Activated T-helper 2 cell treated with anti-CD3 and anti-CD28 coated beads, Interferon-gamma antibody, Interleukin-2, Interleukin-4, amounts not matched to agents 10 μg/mL and 5 μg/mL and 100 μg/mL, durations not matched to agents 14 hours and 24 hours and 36 hours (primary cell): Measurements from ENCODE around the gene VGLL4. TPM values are rescaled to one million over a fixed set of nuclear protein-coding genes. Genes with fewer than 3 reads are reported as not detected.
A peak's percentile ranks its signal among the peaks of the same experiment; 100 is the strongest.
"Not testable (repeated sequence)": the region's sequence is repeated elsewhere in the genome, so short reads cannot be mapped to it uniquely, and the experiment has no call there.

Experiments
- DNase-seq: peaks from one replicate; pipeline ENCODE4 v3.0.0; 2021; ENCODE audit warnings: low spot score
- H3K27ac Mint-ChIP-seq: one replicate; pipeline ENCODE4 v1.8.0; 2021; ENCODE audit warnings: mixed read lengths
- H3K27me3 Mint-ChIP-seq: one replicate; pipeline ENCODE4 v1.8.0; 2021; ENCODE audit warnings: low read depth, mixed read lengths
- H3K36me3 Mint-ChIP-seq: one replicate; pipeline ENCODE4 v1.8.0; 2021; ENCODE audit warnings: low read depth, mixed read lengths
- H3K4me1 Mint-ChIP-seq: one replicate; pipeline ENCODE4 v1.8.0; 2021; ENCODE audit warnings: low read depth, mixed read lengths
- H3K4me3 Mint-ChIP-seq: one replicate; pipeline ENCODE4 v1.8.0; 2021; ENCODE audit warnings: low read depth, mild to moderate bottlenecking, moderate library complexity, mixed read lengths
- H3K9me3 Mint-ChIP-seq: one replicate; pipeline ENCODE4 v1.8.0; 2021; ENCODE audit warnings: mixed read lengths
- intact Hi-C: fragments of 100-400 bp; cut with micrococcal nuclease; formaldehyde crosslinking; loops from one replicate; pipeline ENCODE4 v1.15.1; 2023
- total RNA-seq: library from RNA; stranded (reverse); gene quantifications from 2 replicates; pipeline ENCODE4 v1.2.3, GENCODE V29; 2022

The VGLL4 gene
- total RNA-seq, 1 donor from 2014 or later, result 66.6 TPM

- no peak overlapping the region for H3K4me3 Mint-ChIP-seq
- DNase-seq, result no peak
- no peaks in the 10 kb centered on the region for H3K9me3 Mint-ChIP-seq
- intact Hi-C loops, result loop anchor here (2.0 to 5.0 kb wide), 2 partner anchors 20 to 35 kb away; partner anchors contain the start of gene VGLL4
- H3K27me3 Mint-ChIP-seq, result no peaks in the 10 kb centered on the region
- H3K36me3 Mint-ChIP-seq, result peaks cover 47% of the 10 kb centered on the region
- H3K4me1 Mint-ChIP-seq, result peaks cover 53% of the 10 kb centered on the region
- peak overlapping the region; percentile 8 for H3K27ac Mint-ChIP-seq
Observed at GRCh38 chr3:11606865-11607440, 36.8 kb downstream of the VGLL4 start.

GRCh38 chr3:11606090-11606784, 37.5 kb downstream of the VGLL4 start:
- intact Hi-C loops, result loop anchor here (2.0 to 5.0 kb wide), 2 partner anchors 21 to 36 kb away; partner anchors contain the start of gene VGLL4
- Mint-ChIP-seq H3K36me3 (peaks cover 55% of the 10 kb centered on the region), H3K27me3 (no peaks in the 10 kb centered on the region), H3K4me3 (no peak overlapping the region), H3K27ac (no peak overlapping the region), H3K4me1 (peaks cover 58% of the 10 kb centered on the region), H3K9me3 (no peaks in the 10 kb centered on the region)
- no peak for DNase-seq

- intact Hi-C loops, result loop anchor here (5.0 kb wide), 1 partner anchor 37 kb away; the partner anchor contains the start of gene VGLL4
- no peak for DNase-seq
Observed at GRCh38 chr3:11605398-11605797, 38.3 kb downstream of the VGLL4 start.

GRCh38 chr3:11604139-11604892, 39.4 kb downstream of the VGLL4 start:
- Mint-ChIP-seq H3K27ac (peak overlapping the region; percentile 17), H3K27me3 (no peaks in the 10 kb centered on the region)
- intact Hi-C loops, result no loop called here

More at GRCh38 chr3:11605398-11605797, 38.3 kb downstream of the VGLL4 start:
- peaks cover 61% of the 10 kb centered on the region for H3K4me1 Mint-ChIP-seq
- peaks cover 63% of the 10 kb centered on the region for H3K36me3 Mint-ChIP-seq
- no peaks in the 10 kb centered on the region for H3K9me3 Mint-ChIP-seq
- H3K27ac Mint-ChIP-seq, result peak overlapping the region; percentile 74
- H3K27me3 Mint-ChIP-seq, result no peaks in the 10 kb centered on the region
- H3K4me3 Mint-ChIP-seq, result no peak overlapping the region

GRCh38 chr3:11603628-11604027, 40.1 kb downstream of the VGLL4 start:
- intact Hi-C loops, result no loop called here

More at GRCh38 chr3:11604139-11604892, 39.4 kb downstream of the VGLL4 start:
- no peak for DNase-seq
- Mint-ChIP-seq H3K4me1 (peaks cover 56% of the 10 kb centered on the region), H3K36me3 (peaks cover 67% of the 10 kb centered on the region), H3K4me3 (no peak overlapping the region), H3K9me3 (no peaks in the 10 kb centered on the region)

GRCh38 chr3:11602886-11603527, 40.7 kb downstream of the VGLL4 start:
- H3K9me3 Mint-ChIP-seq, result peaks cover 9% of the 10 kb centered on the region
- H3K27ac Mint-ChIP-seq, result no peak overlapping the region
- H3K27me3 Mint-ChIP-seq, result no peaks in the 10 kb centered on the region
- no peak overlapping the region for H3K4me3 Mint-ChIP-seq
- no peak for DNase-seq
- peaks cover 48% of the 10 kb centered on the region for H3K4me1 Mint-ChIP-seq
- intact Hi-C loops, result no loop called here
- peaks cover 72% of the 10 kb centered on the region for H3K36me3 Mint-ChIP-seq

More at GRCh38 chr3:11603628-11604027, 40.1 kb downstream of the VGLL4 start:
- no peak for DNase-seq
- no peak overlapping the region for H3K4me3 Mint-ChIP-seq
- no peaks in the 10 kb centered on the region for H3K27me3 Mint-ChIP-seq
- H3K36me3 Mint-ChIP-seq, result peaks cover 68% of the 10 kb centered on the region
- H3K4me1 Mint-ChIP-seq, result peaks cover 52% of the 10 kb centered on the region
- H3K27ac Mint-ChIP-seq, result no peak overlapping the region
- peaks cover 3% of the 10 kb centered on the region for H3K9me3 Mint-ChIP-seq

- Mint-ChIP-seq H3K27me3 (no peaks in the 10 kb centered on the region), H3K27ac (peak overlapping the region; percentile 75), H3K4me3 (no peak overlapping the region), H3K36me3 (peaks cover 77% of the 10 kb centered on the region), H3K9me3 (peaks cover 16% of the 10 kb centered on the region), H3K4me1 (peaks cover 45% of the 10 kb centered on the region)
- intact Hi-C loops, result no loop called here
- DNase-seq, result no peak
Observed at GRCh38 chr3:11602239-11602840, 41.4 kb downstream of the VGLL4 start.

GRCh38 chr3:11601446-11602238, 42.1 kb downstream of the VGLL4 start:
- Mint-ChIP-seq H3K27me3 (no peaks in the 10 kb centered on the region), H3K4me1 (peaks cover 38% of the 10 kb centered on the region), H3K36me3 (peaks cover 77% of the 10 kb centered on the region), H3K27ac (peak overlapping the region; percentile 75), H3K9me3 (peaks cover 22% of the 10 kb centered on the region), H3K4me3 (no peak overlapping the region)
- DNase-seq, result no peak
- intact Hi-C loops, result no loop called here

GRCh38 chr3:11600501-11601282, 43.0 kb downstream of the VGLL4 start:
- Mint-ChIP-seq H3K27ac (no peak overlapping the region), H3K4me1 (peaks cover 33% of the 10 kb centered on the region), H3K9me3 (peaks cover 29% of the 10 kb centered on the region), H3K4me3 (no peak overlapping the region), H3K36me3 (peaks cover 75% of the 10 kb centered on the region), H3K27me3 (no peaks in the 10 kb centered on the region)
- DNase-seq, result no peak
- intact Hi-C loops, result no loop called here

GRCh38 chr3:11596387-11596786, 47.3 kb downstream of the VGLL4 start:
- peaks cover 29% of the 10 kb centered on the region for H3K4me1 Mint-ChIP-seq
- peaks cover 33% of the 10 kb centered on the region for H3K9me3 Mint-ChIP-seq
- intact Hi-C loops, result no loop called here
- no peak overlapping the region for H3K27ac Mint-ChIP-seq
- DNase-seq, result no peak
- H3K27me3 Mint-ChIP-seq, result no peaks in the 10 kb centered on the region
- H3K36me3 Mint-ChIP-seq, result peaks cover 70% of the 10 kb centered on the region
- no peak overlapping the region for H3K4me3 Mint-ChIP-seq

- H3K27me3 Mint-ChIP-seq, H3K27ac Mint-ChIP-seq, intact Hi-C loops, DNase-seq, H3K4me3 Mint-ChIP-seq: not testable (repeated sequence)
- Mint-ChIP-seq H3K9me3 (peaks cover 33% of the 10 kb centered on the region), H3K4me1 (peaks cover 27% of the 10 kb centered on the region), H3K36me3 (peaks cover 61% of the 10 kb centered on the region)
Observed at GRCh38 chr3:11595024-11595423, 48.7 kb downstream of the VGLL4 start.
